HepG2 (cell line): ENCODE results near the gene SLC31A2. TPM values are rescaled to one million over a fixed set of nuclear protein-coding genes. Genes with fewer than 3 reads are reported as not detected.

ENCODE experiments used
- AKAP8 ChIP-seq: sonication (generic); formaldehyde crosslinking; IDR thresholded peaks from 2 replicates; pipeline ENCODE4 v1.5.1; 2020; ENCODE audit warnings: mild to moderate bottlenecking, missing genetic modification reagents
- BORCS8-MEF2B ChIP-seq: sonication (generic); formaldehyde crosslinking; IDR thresholded peaks from 2 replicates; pipeline ENCODE4 v1.8.0; 2022; ENCODE audit warnings: mild to moderate bottlenecking, missing genetic modification reagents
- ETS1 ChIP-seq: sonication (generic); formaldehyde crosslinking; IDR thresholded peaks from 2 replicates; pipeline ENCODE4 v1.4.0; 2020; ENCODE audit warnings: missing genetic modification reagents
- FOXP4 ChIP-seq: sonication (generic); formaldehyde crosslinking; IDR thresholded peaks from 2 replicates; pipeline ENCODE4 v1.4.0; 2020; ENCODE audit warnings: missing genetic modification reagents
- GTF2F1 ChIP-seq: fragments of 150-350 bp; IDR thresholded peaks from 2 replicates; pipeline ENCODE4 v1.6.1; 2014; ENCODE audit warnings: low read length
- HMG20A ChIP-seq: IDR thresholded peaks from 2 replicates; pipeline ENCODE4 v1.6.1; 2016; ENCODE audit warnings: borderline replicate concordance
- HNF1A ChIP-seq, 2 experiments: sonication (generic) in 1 of 2; formaldehyde crosslinking in 1 of 2; IDR thresholded peaks; 2 replicates each; pipeline versions ENCODE4 v1.4.0 to v1.6.1; 2016 to 2020; ENCODE audit warnings: borderline replicate concordance in 1 of 2, low read depth in 1 of 2, mild to moderate bottlenecking in 1 of 2, missing genetic modification reagents in 1 of 2
- KLF9 ChIP-seq: IDR thresholded peaks from 2 replicates; pipeline ENCODE4 v1.6.1; 2016; ENCODE audit warnings: low read depth
- PBX2 ChIP-seq: IDR thresholded peaks from 2 replicates; pipeline ENCODE4 v1.6.1; 2016; ENCODE audit warnings: control low read depth
- REPIN1 ChIP-seq: sonication (generic); formaldehyde crosslinking; IDR thresholded peaks from 2 replicates; pipeline ENCODE4 v1.8.0; 2022; ENCODE audit warnings: missing genetic modification reagents, low read depth, mild to moderate bottlenecking, borderline replicate concordance
- SMAD3 ChIP-seq: sonication (generic); formaldehyde crosslinking; IDR thresholded peaks from 2 replicates; pipeline ENCODE4 v1.4.0; 2020; ENCODE audit warnings: missing genetic modification reagents
- TEAD2 ChIP-seq: sonication (generic); formaldehyde crosslinking; IDR thresholded peaks from 2 replicates; pipeline ENCODE4 v1.9.0; 2021; ENCODE audit warnings: missing genetic modification reagents
- ZFP36L2 ChIP-seq: sonication (generic); formaldehyde crosslinking; IDR thresholded peaks from 2 replicates; pipeline ENCODE4 v1.4.0; 2020; ENCODE audit warnings: missing genetic modification reagents
- ZIK1 ChIP-seq: sonication (generic); formaldehyde crosslinking; IDR thresholded peaks from 2 replicates; pipeline ENCODE4 v1.5.0; 2020; ENCODE audit warnings: mild to moderate bottlenecking, low read depth, missing genetic modification reagents, borderline replicate concordance
- ZNF20 ChIP-seq: sonication (generic); formaldehyde crosslinking; IDR thresholded peaks from 2 replicates; pipeline ENCODE4 v1.4.0; 2020; ENCODE audit warnings: mild to moderate bottlenecking, moderate library complexity, missing genetic modification reagents
- ZNF230 ChIP-seq: sonication (generic); formaldehyde crosslinking; IDR thresholded peaks from 2 replicates; pipeline ENCODE4 v1.4.0; 2020; ENCODE audit warnings: mild to moderate bottlenecking, missing genetic modification reagents
- ZNF781 ChIP-seq: sonication (generic); formaldehyde crosslinking; IDR thresholded peaks from 2 replicates; pipeline ENCODE4 v1.5.1; 2020; ENCODE audit warnings: borderline replicate concordance, mild to moderate bottlenecking, missing genetic modification reagents; ENCODE audit errors: not compliant biosample characterization
- polyA plus RNA-seq, 8 experiments: library from polyadenylated mRNA; depleted of rRNA in 3 of 8; stranded (reverse) in 7 of 8; unstranded in 1 of 8; fragments of >200 nt; fragmentation: Illumina TruSeq in 4 of 8; extraction: Trizol in 4 of 8; gene quantifications; 2 replicates each; pipeline versions ENCODE4 v1.2.1 to v1.2.3, GENCODE V29; 2011 to 2016; ENCODE audit warnings: low read depth in 4 of 8, missing spikeins in 1 of 8, mixed read lengths in 1 of 8; ENCODE audit not compliant: insufficient read depth in 1 of 8
- total RNA-seq, 5 experiments: library from RNA; depleted of rRNA; stranded (reverse); fragments of >200 nt; fragmentation: Illumina TruSeq; extraction: Trizol; gene quantifications; 2 replicates each; pipeline ENCODE4 v1.2.3, GENCODE V29; 2016; ENCODE audit warnings: low read depth in 1 of 5

SLC31A2 gene
- total and polyA plus RNA-seq, 2 of the 13 experiments (the other 11 are each of a cell fraction or from before 2014, with no cell fraction given) = 9.3 to 10.2 TPM

GRCh38 chr9:113139225-113139829 lies 11.5 kb upstream of the SLC31A2 start (continued):
- no peak for TF ChIP-seq ZIK1
- TF ChIP-seq AKAP8 (CRISPR knock-in tag) = no peak
- no peak for TF ChIP-seq HNF1A (IDR thresholded peaks at IDR 0.05; ENCODE audit: low read depth)
- peak; percentile 61; the same call in 1 of the 2 replicates for TF ChIP-seq HNF1A (CRISPR knock-in tag; IDR thresholded peaks at IDR 0.05; ENCODE audit: borderline replicate concordance)
- peak; percentile 82; the same call in 1 of the 2 replicates for TF ChIP-seq HMG20A (CRISPR knock-in tag)
- no peak for TF ChIP-seq BORCS8-MEF2B (CRISPR knock-in tag)
- no peak for TF ChIP-seq GTF2F1
- peak; percentile 40; the same call in 1 of the 2 replicates for TF ChIP-seq FOXP4 (CRISPR knock-in tag)
- no peak for TF ChIP-seq ZNF20 (CRISPR knock-in tag)
- TF ChIP-seq TEAD2 (CRISPR knock-in tag) = no peak
- TF ChIP-seq REPIN1 = peak; percentile 60; the same call in 1 of the 2 replicates
- no peak for TF ChIP-seq SMAD3 (CRISPR knock-in tag)
- TF ChIP-seq KLF9 (CRISPR knock-in tag) = no peak
- TF ChIP-seq ZNF781 (CRISPR knock-in tag) = no peak
- TF ChIP-seq ZNF230 (CRISPR knock-in tag) = no peak
- no peak for TF ChIP-seq ETS1 (CRISPR knock-in tag)
- peak; percentile 57; the same call in 1 of the 2 replicates for TF ChIP-seq PBX2 (CRISPR knock-in tag)
- TF ChIP-seq ZFP36L2 (CRISPR knock-in tag) = no peak
